HG03095 (cell line): ENCODE measurements around the gene STAC3.
"Not testable (repeated sequence)": the region's sequence is repeated elsewhere in the genome, so short reads cannot be mapped to it uniquely, and the experiment has no call there.

Experiments
- ATAC-seq: cut with Tn5 transposase; IDR thresholded peaks from one replicate; pipeline ENCODE4 v1.9.1; 2021; ENCODE audit warnings: moderate library complexity; ENCODE audit not compliant: unreplicated experiment

Gene STAC3

DNA sequence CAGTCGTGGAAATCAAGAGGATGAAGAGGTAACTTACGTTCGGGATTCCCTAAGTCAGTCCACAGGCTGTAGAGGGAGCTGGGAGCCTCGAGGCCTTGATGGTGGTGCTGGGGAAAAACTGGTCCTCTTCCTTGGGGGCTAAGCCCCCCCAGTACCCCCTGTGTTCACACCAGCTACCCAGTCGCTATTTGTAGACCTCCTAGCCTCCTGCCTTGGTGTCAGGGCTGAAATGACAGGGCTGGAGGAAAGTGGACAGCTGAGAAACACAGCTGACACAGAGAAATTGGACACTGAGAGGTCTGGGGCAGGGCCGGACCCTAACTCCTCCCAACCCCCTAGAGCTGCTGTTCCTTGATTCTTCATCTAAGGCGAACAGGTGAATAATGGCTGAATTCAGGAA is at the start of gene STAC3:
STAC3 (minus strand) TSS at position 232 of the 400 bp plus-strand sequence. CDS start 1,551 bp downstream, outside the sequence.
- no peak for ATAC-seq

DNA sequence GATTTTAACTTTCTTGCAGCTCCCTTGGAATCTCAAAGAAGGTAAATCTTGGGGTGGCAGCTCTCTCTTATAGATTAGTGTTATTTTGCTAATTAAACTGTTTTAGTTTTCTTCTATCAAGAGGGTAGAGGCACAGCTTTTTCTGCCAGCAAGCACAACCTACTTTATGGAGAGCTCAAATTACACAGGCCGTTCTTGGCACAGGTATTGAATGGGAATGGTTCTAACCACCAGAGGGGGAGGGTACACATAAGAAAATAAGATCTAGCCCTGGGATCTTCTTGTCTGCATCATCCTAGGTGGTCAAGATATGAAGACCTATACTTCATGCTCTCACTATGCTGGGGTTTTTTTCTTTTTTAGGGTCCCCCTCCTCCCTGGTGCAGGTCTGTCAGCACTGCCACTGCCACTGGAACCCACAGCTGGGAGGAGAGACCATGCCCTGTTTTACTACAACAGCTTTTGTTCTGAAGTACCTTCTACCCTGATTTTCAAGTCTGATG is 48.6 kb upstream of the STAC3 start:
- ATAC-seq: no peak

DNA sequence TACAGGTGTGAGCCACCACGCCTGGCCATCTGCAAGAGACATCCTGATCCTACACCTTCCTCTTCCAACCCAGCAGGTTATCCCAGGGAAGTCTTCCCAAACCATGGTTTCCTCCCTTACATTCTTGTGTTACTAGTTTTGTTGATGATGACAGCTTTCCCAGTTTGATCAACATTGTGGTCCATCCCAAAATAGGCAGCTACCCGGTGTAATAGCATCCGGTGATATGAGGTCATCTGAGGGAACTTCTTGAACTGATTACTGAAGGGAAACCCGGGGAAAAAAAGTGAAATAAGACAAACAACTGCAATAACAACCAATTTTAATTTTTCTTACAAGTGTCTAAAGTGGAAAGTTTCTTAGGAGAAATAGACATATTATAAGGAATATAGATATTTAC is 45.3 kb upstream of the STAC3 start:
- ATAC-seq: no peak

DNA sequence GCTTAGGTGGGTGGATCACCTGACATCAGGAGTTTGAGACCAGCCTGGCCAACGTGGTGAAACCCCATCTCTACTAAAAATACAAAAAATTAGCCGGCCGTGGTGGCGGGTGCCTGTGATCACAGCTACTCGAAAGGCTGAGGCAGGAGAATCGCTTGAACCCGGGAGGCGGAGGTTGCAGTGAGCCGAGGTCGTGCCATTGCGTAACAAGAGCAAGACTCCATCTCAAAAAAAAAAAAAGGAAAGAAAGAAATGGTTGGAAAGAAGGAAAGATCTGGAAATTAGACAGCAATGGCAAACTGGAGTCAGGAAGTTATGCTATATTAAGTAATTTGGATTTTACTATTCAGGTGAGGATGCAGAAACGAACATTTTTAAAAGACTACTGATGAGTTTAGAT is 31.1 kb upstream of the STAC3 start:
- not testable (repeated sequence) for ATAC-seq

DNA sequence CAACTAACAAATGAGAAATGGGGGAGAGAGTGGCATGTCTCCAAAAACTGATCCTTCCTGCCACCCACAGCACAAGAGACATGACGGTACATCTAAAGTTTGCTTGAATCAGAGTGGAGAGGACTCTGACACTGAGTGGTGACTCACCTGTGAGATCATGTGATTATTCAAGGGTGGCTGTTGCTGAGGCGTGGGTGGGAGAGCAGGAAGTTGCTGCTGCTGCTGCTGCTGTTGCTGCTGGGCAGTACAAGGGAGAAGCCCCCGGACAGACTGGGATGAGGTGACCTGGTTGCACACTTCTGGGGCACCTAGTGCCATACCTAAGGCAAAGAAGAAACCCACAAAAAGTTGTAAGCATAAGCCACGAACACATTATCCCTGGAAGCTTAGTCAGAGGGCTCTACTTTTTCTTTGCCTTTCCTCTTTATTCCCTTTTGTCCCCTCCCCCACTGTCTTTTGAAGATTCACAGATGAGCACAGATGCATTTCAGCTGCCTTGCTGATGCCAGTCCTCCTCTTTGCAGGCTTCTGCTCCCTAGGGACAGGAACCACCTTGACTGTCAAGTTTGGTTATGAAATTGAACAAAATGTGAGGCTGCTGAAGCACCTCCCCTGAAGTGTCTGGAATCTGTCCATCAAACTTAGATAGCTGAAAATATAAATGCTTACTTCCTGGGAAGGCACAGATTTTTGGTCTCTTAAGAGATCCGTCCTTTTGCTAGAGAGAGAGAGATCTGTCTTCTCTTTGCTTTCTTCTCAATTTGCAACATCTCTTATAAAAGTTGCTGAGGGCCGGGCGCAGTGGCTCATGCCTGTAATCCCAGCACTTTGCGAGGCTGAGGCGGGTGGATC is 29.4 kb upstream of the STAC3 start:
- peak; percentile 81 for ATAC-seq

DNA sequence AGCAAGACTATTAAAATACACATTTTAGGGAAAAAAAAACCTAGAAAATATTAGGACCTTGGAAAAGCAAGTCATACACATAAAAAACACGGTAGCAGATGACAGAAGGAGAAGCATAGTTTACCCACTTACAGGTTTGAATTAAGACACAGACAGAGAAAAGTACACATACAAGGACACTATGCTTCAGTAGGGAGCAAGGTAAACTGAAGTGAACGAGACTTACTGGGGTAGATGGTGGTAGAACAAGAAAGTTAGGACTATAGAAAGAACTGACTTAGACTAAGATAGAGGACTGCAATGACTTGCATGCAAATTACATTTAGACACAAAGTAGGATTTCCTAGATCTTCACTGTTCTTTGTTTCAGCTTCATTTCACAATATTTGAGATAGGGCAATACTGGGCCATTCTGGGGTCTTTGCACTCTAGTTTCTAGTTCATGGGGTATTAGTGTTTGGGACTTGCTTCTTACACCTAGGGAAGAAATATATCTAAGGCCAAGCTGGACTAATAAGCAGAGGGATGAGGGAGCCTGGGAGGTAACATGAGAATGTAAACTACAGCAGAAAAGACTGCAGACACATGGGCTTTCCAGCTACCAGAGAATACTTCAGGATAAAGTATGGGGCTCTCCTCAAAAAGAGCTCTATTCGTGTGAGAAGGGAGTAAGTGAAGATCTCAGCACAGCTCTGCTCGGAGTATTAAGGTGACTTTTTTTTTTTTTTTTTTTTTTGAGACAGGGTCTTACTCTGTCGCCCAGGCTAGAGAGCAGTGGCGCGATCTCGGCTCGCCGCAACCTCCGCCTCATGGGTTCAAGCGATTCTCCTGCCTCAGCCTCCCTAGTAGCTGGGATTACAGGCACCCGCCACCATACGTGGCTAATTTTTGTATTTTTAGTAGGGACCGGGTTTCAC is 27.7 kb upstream of the STAC3 start:
- ATAC-seq: no peak

DNA sequence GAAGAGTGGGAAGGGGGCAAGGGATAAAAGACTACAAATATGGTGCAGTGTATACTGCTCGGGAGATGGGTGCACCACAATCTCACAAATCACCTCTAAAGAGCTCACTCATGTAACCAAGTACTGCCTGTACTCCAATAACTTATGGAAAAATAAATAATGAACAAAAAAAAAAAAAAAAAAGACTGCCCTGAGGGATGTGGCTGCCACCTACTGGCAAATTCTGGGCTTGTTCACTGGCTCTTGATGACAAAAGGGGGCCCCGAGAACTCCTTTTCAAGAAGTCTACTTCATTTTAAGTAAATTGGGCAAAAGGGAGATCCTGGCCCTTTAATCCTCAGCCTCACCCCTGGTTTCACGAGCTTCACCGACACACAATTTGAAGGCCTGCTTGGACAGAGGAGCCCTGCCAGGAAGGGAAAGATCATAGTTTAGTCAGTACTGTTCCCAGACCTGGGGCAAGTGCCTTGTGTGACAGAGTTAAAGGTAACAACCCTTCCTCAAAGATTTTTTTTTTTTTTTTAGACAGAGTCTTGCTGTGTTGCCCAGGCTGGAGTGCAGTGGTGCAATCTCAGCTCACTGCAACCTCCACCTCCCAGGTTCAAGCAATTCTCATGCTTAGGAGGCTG is 26.1 kb upstream of the STAC3 start:
- no peak for ATAC-seq

DNA sequence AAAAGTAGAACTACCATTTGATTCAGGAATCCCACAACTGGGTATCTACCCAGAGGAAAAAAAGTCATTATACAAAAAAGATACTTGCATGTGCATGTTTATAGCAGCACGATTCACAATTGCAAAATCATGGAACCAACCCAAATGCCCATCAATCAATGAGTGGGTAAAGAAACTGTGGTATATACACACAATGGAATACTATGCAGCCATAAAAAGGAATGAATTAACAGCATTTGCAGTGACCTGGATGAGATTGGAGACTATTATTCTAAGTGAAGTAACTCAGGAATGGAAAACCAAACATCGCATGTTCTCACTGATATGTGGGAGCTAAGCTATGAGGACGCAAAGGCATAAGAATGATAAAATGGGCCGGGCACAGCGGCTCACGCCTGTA is 25.2 kb upstream of the STAC3 start:
- not testable (repeated sequence) for ATAC-seq

DNA sequence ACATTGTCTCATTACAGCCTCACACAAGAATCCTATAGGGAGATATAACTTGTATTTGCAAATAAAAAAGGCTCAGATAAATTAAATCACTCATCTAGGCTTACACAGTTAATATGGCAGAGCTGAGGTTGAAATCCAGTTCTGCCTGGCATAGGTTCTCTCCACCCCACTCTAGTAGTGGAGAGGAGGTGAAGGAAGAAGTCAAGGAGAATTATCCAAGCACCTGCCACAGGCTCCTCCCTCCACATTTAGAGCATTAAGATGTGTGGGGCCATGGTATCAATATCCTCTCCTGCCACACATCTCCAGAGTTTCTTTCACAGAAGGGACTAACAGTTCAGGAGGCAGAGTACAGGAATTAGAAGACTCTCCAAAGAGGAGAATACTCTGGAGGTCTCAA is 22.5 kb upstream of the STAC3 start:
- no peak for ATAC-seq

DNA sequence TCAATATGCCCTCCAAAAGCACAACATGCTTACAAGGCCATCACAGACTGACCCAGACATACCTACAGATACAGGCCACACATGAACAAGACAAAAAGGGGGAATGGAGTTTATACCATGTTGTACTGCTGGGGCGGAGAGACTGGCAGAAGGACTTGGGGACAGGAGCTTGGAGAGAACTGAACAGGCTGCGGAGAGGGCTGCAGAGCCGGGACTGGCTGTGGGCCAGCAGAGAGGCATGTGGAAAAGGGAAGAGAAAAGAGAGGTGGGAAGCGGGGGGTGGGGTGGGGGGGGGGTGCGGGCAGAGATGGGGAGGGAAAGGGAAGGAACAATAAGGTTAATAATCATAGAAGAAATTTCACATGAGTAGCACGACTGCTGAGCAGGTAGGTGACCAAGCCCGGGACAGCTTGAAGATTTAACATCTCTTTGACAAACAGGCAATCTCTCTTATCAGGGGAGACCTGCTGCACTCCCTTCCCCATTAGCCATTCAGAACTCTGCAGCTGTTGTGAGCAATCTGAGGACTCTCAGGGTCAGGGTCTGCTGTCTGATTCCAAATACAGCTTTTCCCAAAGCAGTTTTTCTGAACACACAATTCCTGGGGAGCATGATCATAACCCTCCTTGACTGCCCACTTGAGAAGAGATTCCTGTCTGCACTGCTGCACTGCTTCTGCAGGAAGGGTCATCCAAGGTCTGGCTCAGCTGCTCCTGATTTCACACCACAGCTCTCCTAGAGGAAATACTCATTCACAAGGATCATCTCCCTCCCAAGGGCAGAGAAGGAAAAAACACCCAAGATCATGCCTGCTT is 21.6 kb upstream of the STAC3 start:
- no peak for ATAC-seq

DNA sequence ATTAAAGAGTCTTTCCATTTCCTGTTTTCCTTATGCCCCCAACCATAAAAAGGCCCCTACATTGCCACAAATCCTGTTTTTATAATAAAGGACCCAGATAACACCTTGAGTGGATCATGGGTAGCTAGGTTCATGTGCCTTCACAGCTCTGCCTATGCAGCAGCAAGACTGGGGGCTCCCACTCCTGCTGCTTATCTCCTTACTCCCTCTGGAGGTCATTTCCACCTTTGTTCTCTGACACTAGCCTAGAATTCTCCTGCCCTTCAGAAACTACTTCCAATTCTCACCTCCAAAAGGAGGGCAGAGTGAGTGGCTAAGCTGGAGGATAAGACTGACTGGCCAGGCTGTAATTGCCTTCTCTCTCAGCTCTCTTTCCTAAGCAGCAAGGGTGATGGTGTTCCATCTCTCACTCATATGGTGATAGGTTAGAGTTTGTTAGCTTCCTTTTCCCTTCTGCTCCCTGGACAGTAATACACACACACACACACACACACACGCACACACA is 20.0 kb upstream of the STAC3 start:
- no peak for ATAC-seq

DNA sequence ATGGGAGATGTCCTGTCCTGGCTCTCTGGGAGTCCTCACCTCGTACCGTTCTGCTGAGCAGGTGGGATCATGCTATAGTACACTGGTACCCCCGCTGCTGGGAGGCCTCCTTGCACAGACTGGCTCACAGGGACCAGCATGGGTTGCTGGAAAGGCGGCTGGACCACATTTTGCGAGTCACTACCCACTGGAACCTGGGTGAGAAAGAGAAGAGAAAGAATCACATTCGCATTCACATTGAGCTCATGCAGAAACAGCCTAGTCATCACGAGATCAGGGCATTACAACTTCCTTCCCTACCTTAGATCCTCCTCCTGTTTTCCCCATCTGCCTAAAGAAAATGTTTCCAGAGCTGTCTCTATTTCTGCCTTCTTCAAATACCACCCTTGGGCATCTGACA is 17.3 kb upstream of the STAC3 start:
- ATAC-seq: no peak

DNA sequence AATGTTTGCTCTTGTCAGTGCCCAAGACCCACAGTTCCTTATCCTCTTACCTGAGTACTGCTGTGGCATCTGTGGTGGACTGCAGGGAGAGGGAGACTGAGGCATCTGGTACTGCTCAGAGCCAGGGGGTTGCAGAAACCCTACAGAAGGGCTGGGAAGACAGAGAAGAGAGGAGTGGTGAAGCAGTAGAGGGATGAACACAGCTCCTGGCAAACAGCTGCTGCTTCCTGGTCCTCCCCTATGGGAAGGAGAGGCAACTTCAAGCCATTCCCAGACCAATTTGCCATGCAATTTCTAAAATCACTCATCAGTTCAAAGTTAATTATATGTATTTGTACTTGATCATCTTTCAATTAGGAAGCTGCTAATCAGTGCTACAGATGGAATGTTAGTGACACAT is 15.7 kb upstream of the STAC3 start:
- no peak for ATAC-seq

DNA sequence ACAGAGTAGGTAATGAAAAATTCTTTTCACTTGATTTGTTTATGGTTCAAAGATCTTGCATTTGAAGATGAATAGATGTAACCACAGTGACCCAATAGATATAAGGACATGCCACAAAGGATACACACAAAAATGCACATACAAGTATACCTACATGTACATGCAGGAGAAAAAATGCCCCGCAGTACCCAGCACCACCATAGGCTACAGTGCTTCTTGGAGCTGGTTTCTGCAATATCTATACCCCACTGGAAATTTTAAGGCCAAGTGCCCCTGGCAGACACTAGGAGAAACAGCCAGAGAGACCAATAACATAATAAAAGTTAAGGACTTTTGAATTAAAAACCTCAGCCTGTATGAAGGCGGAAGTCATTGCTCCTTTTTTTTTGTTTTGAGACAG is 12.1 kb upstream of the STAC3 start:
- ATAC-seq: no peak

DNA sequence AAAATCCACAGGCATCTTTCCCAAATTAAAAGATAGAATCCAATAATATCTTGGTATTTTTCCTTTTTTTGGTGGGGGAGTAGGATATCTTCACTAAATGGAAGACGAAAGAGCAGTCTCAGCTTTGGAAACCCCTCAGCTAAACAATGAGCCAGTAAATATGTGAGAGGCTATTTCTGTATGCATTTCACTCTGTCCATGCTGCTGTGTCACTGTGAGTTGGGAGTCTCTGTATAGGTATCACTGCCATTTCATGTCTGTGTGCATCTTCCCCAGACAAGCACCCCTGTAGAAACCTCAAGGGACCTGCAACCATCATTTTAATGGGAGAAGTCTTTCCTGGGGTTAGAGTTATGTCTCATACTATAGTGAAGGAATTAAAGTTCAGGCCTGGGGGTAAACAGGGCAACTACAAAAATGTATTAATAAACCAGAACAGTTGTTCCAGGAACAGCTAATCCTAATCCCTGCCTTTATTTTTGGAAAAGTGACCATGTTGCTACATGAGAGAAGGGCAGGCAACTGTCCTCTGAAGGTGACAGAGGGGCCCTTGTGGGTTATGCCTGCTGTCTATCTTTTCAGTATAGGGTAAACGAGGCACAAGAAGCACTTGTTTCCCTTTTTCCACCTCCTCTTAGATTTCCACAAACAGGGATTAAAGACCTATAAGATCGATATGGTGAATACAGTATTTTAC is 11.3 kb upstream of the STAC3 start:
- ATAC-seq: no peak

DNA sequence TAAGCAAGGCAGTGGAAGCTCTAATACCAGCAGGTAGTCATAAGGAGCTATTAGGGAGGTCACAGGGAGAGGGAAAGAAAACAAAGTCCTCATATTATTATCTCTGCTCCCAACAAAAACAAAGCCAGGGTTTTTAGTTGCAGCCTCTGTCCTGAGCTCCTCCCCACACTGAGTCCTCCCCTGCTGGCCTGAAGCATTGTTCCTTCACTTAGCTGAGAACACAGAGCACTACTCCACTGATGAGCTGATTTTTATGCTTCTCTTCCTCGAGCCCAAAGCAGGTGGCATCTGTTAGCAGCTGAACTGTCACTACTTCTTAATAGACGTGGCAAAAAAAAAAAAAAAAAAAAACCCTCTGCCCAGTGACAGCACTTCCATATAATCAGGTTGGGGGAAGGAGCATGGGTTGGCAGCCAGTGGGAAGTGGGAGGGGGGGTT is 10.5 kb upstream of the STAC3 start:
- no peak for ATAC-seq

DNA sequence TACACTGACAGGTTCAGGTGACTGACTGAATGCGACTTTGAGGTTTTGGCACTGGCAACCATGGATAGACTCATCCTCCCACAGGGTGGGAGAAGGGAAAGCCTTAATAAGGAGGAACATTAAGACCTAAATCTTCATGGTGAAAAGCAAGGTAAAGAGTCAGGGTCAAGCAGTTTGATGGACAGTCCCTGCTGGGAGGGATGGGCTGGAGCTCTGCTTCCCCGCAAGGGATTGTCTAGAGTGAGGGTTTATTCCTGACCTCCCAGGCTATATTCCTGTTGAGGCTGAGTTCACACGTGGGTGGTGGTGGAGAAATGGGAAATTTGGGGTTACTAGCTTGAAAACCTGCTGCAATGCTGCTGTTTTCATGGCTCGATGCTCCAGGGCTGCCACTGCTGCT is 9.4 kb upstream of the STAC3 start:
- ATAC-seq: no peak

DNA sequence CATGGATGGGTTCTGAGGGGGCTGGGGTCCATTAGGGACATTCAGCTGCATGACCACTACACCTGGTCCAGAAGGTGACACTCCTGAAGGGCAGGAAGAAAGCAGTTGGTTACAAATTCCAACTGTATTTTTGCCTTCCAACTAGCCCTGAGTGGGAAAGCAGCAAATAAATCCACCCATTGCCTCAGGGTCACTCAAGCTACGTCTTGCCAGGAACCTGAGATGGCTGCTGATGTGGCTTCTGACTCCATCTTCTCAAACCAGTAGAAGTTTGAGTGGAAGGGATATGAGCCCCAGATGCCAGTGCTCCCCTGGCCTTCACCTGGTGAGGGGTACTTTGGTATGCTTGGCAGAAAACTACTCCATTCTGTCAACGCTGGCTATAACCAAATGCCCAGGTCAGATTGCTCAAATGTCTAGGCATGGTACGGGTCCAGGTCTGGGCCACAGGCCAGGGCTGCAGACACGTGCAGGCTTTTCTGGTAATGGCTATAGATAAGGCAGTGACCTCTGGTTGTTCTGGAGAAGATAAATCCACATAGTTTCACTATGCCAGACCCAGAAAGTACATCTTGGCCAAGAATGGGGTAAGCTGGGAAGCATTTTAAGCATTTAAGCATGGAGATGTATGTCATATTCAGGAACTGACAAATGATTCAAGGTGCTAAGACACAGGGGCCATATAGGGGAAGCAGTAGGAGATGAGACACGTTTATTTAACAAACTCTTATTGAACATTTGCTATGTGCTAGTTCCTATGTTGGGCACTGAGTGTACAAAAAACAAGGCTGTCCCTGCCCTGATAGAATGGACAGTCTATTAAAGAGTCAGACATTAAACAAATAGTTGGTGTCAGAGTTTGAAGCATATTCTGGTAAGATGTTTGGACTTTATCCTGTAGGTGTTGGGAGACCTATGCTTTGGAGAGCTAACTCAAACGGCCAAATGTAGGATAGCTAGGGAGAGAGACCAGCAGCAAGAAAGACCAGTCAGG is 8.3 kb upstream of the STAC3 start:
- no peak for ATAC-seq
